Measurements from ENCODE around the gene POU3F2.
A peak's percentile ranks its signal among the peaks of the same experiment; 100 is the strongest.

Gene POU3F2

GRCh38 chr6:98808541-98809210 is 25.7 kb upstream of the POU3F2 start:
- peak; percentile 10 for DNase-seq (ENCODE audit: low read depth)
- TF ChIP-seq, protein P1, sequence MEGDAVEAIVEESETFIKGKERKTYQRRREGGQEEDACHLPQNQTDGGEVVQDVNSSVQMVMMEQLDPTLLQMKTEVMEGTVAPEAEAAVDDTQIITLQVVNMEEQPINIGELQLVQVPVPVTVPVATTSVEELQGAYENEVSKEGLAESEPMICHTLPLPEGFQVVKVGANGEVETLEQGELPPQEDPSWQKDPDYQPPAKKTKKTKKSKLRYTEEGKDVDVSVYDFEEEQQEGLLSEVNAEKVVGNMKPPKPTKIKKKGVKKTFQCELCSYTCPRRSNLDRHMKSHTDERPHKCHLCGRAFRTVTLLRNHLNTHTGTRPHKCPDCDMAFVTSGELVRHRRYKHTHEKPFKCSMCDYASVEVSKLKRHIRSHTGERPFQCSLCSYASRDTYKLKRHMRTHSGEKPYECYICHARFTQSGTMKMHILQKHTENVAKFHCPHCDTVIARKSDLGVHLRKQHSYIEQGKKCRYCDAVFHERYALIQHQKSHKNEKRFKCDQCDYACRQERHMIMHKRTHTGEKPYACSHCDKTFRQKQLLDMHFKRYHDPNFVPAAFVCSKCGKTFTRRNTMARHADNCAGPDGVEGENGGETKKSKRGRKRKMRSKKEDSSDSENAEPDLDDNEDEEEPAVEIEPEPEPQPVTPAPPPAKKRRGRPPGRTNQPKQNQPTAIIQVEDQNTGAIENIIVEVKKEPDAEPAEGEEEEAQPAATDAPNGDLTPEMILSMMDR (conservative IDR thresholded peaks at IDR 0.05; ENCODE audit: low read length), result no peak
- no peak overlapping the region for H3K4me3 ChIP-seq (ENCODE audit: low read length)

DNA sequence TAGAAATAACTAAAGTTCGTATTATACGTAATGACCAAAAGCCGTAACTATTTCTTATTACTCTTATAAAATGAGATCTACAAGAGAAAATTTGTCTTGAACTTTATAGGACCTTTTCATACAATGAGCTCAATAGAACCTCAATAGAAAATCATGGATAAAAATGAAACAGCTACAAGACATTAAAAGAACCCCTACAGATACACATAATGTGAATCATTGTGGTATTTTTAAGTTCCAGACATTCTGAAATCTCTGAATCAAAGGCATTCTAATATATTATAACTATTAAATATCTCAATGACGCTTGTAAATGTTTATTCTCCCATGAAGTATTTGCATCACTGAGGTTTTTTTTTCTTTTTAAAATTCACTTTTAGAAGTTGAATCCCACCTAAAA is 22.2 kb upstream of the POU3F2 start:
- TF ChIP-seq, protein P1 (conservative IDR thresholded peaks at IDR 0.05; ENCODE audit: low read length), result no peak
- no peak for DNase-seq (ENCODE audit: low read depth)
- H3K4me3 ChIP-seq (ENCODE audit: low read length), result no peak overlapping the region

DNA sequence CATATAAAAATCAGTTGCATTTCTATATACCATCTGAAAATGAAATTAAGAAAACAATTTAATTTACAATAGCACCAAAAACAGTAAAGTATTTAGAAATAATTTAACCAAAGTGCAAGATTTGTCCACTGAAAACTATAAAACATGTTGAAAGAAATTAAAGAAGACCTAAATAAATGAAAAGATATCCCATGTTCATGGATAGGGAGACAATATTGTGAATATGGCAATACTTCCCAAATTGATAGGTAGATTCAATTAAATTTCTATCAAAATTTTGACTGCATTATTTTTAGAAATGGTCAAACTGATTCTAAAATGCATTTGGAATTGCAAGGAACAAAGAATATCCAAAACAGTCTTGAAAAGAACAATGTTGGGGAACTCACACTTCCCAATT is 17.6 kb upstream of the POU3F2 start:
- TF ChIP-seq, protein P1 (conservative IDR thresholded peaks at IDR 0.05; ENCODE audit: low read length), result no peak
- no peak for DNase-seq (ENCODE audit: low read depth)
- H3K4me3 ChIP-seq (ENCODE audit: low read length), result no peak overlapping the region

DNA sequence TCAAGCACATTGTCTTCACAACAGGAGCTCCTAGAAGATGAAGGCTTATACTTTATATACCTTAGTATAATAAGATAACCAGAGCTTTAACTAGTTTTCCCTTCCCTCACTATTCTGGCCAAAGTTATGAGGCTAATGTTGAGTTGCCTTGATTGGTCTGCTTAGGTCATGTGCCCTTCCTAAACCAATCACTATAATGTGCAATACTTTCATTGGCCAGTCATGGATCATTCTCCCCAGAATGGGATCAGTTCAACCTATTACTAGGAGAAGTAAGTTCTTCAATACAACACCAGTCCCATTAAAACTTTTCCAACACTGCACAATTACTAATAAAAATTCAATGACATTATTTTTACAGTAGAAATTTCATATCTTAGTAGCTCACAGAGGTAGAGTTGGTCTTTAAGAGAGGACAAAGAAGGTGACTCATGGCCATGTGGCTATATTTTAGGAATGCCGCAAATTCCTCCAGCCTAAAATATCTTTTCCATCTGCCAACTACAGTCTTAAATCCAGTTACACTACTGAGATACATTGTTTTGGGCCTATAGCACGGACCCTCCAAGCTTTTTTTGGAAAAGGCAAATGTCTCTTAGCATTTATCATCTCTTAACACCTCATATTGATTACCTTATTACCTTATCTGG is 12.5 kb upstream of the POU3F2 start:
- TF ChIP-seq, protein P1 (conservative IDR thresholded peaks at IDR 0.05; ENCODE audit: low read length), result no peak
- no peak for DNase-seq (ENCODE audit: low read depth)
- no peak overlapping the region for H3K4me3 ChIP-seq (ENCODE audit: low read length)

GRCh38 chr6:98823428-98824161 is 10.8 kb upstream of the POU3F2 start:
- no peak overlapping the region for H3K4me3 ChIP-seq (ENCODE audit: low read length)
- TF ChIP-seq, protein P1 (conservative IDR thresholded peaks at IDR 0.05; ENCODE audit: low read length), result no peak

DNA sequence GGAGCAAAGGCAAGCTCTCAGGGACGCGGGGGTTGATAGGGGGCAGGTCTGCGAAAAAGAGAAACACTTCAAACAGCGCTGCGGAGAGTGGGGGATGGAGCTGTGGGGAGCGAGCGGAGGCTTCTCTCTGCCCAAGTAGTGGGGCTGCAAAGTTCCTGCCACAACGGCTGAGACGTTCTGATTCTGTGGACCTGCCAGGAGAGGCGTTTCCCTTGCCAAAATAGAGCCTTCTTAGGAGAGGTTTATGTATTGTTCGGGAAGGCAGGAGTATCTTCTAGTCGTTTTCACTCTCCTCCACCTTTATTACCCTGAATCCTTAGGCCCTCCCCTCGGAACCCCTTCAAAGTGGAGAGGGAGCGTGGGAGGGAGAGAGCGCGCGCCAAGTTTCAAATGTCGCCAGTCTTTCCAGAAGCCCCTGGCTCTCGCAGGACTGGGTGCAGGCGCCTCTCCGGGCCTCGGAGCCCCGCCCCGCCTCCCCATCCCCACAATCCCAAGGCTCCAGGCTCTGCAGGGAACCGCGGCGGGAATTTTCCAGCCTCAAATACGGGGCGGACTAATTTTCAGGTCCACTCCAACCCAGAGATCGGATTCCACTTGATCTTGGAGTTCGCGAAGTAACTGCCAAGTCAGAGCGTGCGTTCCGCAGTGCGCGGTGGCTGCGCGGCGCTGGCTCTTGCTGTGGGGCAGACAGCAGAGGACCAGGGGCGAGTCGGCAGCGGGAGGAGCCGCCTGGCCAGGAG is 10.0 kb upstream of the POU3F2 start:
- H3K4me3 ChIP-seq (ENCODE audit: low read length), result peak overlapping the region; percentile 13; the same call in 1 of the 2 replicates
- no peak for DNase-seq (ENCODE audit: low read depth)
- TF ChIP-seq, protein P1 (conservative IDR thresholded peaks at IDR 0.05; ENCODE audit: low read length), result no peak

More at GRCh38 chr6:98823428-98824161, 10.8 kb upstream of the POU3F2 start:
- no peak for DNase-seq (ENCODE audit: low read depth)

Data from AG10803 (cell line).